Right lobe of liver (tissue), 4 donors: ENCODE results near the gene GRIN3A.
"Not testable (repeated sequence)": the region's sequence is repeated elsewhere in the genome, so short reads cannot be mapped to it uniquely, and the experiment has no call there.

Experiments used
- POLR2A ChIP-seq: fragments of 450-650 bp; IDR thresholded peaks from one replicate; pipeline ENCODE4 v1.6.1; 2017; ENCODE audit warnings: antibody characterized with exemption, mild to moderate bottlenecking
- TF ChIP-seq, protein P1 (sequence below), 4 donors: fragments of 200-600 bp in 3 of 4; fragments of 450-650 bp in 1 of 4; IDR thresholded peaks; one replicate each; pipeline versions ENCODE4 v1.5.1 to v1.8.0; 2016 to 2022; ENCODE audit warnings: antibody characterized with exemption in 4 of 4, mild to moderate bottlenecking in 2 of 4
- donor health status: DM: no; HTN: no; CAD: no.
- donor health status: DM: no; HTN: no; CAD: no.
- donor health status: DM: no; HTN: yes; CAD: no.

DNA sequence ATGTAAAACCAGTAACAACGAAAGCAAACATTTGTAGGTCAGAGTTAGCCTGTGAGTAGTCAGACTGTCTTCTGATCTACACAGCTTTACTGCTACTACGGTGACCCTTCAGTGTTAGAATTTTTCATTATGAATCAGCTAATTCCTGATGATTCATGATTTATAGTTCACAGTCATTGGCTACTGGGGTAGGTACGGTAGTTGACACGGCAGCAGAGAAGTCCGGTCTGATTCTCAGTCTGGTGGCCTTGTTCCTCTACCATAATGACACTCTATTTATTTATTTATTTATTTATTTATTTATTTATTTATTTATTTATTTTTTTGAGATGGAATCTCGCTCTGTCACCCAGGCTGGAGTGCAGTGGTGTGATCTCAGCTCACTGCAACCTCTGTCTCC, 148.4 kb downstream of the GRIN3A start:
- TF ChIP-seq POLR2A = not testable (repeated sequence)
- TF ChIP-seq, protein P1, sequence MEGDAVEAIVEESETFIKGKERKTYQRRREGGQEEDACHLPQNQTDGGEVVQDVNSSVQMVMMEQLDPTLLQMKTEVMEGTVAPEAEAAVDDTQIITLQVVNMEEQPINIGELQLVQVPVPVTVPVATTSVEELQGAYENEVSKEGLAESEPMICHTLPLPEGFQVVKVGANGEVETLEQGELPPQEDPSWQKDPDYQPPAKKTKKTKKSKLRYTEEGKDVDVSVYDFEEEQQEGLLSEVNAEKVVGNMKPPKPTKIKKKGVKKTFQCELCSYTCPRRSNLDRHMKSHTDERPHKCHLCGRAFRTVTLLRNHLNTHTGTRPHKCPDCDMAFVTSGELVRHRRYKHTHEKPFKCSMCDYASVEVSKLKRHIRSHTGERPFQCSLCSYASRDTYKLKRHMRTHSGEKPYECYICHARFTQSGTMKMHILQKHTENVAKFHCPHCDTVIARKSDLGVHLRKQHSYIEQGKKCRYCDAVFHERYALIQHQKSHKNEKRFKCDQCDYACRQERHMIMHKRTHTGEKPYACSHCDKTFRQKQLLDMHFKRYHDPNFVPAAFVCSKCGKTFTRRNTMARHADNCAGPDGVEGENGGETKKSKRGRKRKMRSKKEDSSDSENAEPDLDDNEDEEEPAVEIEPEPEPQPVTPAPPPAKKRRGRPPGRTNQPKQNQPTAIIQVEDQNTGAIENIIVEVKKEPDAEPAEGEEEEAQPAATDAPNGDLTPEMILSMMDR (IDR thresholded peaks at IDR 0.05) = not testable (repeated sequence)
